SHP77 treated with DMSO at 0.1 percent for 48 hours (cell line): Measurements from ENCODE around the gene VPS25.
"Not testable (repeated sequence)": the region's sequence is repeated elsewhere in the genome, so short reads cannot be mapped to it uniquely, and the experiment has no call there.

Experiments
- DNase-seq: peaks from one replicate; lab custom pipeline; 2025; lab: John Stamatoyannopoulos, UW

Gene VPS25

DNA sequence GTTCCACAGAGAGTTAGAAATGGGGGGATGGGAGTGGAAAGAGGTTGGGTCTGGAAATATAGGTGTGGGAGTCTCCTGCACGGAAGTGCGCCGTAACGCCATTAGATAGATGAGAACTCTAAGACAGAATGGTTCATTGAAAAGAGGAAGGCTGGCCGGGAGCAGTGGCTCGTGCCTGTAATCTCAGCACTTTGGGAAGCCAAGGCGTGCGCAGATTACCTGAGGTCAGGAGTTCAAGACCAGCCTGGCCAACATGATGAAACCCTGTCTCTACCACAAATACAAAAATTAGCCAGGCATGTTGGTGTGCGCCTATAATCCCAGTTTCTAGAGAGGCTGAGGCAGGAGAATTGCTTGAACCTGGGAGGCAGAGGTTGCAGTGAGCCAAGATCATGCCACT is 5.2 kb upstream of the VPS25 start:
- DNase-seq, result not testable (repeated sequence)

DNA sequence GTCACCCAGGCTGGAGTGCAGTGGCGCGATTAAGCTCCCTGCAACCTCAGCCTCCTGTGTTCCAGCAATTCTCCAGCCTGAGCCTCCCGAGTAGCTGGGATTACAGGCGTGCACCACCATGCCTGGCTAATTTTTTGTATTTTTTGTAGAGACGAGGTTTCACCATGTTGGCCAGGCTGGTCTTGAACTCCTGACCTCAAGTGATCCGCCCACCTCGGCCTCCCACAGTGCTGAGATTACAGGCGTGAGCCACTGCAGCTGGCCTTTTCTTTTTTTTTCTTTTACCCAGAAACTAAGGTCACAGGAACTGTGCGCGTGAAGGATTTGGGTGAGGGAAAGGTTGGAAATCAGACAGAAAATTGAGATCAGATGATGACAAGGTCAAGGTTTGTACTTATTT is 3.3 kb upstream of the VPS25 start:
- not testable (repeated sequence) for DNase-seq

DNA sequence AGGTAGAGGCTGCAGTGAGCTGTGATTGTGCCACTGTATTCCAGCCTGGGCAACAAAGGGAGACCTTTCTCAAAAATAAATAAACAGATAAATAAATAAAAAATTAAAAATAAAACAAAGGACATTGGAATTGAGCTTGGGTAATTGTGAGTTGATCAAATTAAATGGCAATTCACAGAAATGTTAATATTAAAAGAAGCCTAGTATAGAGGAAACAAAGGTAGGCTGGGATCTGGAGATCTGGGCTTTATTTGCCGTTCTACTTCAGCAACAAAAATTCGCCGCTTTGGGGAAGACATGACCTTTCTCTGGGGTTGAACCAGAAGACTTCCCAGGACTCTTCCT is 332 bp upstream of the VPS25 start:
- DNase-seq, result no peak

DNA sequence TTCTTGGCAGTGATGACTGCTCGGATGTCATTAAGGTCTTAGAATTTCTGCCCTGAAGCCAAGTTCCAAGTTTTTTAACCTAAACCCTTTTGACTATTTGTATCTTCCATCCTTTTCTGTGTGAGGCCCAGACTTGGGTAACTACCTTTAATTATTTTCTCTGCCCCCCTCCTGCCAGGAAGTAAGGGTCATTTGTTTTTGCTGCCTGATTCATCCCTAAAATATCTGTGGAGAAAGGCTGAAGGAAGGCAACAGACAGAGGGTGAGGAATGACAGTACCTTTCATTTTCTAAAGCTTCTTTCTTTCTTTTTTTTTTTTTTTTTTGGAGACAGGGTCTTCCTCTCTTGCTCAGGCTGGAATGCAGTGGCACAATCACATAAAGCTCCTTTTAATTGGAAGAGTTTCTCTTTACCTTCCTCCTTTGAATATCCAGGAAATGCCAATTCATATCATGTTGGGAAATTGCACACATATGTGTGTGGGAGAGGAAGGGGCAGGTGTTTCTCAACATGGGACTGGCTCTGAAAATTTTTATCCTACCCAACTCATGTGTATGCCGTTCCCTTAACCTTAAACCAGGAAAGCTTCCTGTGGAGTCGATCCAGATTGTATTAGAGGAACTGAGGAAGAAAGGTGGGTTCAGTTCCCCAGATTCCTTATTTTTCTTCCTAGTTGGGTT is 957 bp downstream of the VPS25 start:
- no peak for DNase-seq

DNA sequence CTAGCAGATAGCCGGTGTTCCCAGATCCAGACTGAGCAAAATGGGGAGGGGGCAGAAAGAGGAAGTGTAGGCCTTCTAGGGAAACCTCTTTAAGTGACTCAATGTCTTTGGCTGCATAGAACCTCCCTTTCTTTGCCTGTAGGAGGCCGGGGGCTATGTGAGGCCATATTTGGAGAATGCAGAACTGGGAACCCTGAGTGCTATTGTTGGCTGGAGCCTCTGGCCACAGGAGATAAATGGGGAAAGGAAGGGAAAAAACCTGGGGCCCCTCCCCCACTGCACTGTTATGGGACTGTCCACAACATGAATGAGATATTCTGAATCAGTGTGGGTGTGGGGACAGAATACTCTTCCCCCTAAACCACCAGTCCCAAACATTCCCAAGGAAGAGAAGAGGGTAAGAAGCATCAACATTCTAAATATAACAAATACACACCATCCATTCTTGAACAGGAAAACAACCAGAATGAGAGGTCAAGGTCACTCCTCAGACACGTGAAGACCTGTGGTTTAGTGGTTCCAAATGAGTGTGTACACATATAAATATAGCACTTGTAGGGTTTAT is 2.4 kb downstream of the VPS25 start:
- no peak for DNase-seq

DNA sequence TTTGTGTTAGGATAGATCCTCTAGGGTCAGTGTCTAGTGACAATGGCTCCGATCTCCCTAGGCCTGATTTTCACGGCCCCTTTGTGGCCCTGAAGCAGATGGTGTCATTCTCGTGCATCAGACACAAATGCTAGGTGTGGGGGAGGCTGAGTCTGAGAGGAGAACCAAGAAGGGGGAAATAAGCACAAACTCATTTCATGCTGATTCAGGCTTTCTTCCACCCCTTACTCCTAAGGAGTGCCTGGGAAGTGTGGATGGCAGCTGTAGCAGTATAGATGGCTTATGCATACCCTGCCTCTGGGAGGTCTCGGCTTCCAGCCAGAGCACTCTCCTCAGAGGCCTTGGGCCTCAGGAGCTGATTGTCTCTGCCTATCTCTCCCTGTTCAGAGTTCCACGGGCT is 5.3 kb downstream of the VPS25 start:
- no peak for DNase-seq

DNA sequence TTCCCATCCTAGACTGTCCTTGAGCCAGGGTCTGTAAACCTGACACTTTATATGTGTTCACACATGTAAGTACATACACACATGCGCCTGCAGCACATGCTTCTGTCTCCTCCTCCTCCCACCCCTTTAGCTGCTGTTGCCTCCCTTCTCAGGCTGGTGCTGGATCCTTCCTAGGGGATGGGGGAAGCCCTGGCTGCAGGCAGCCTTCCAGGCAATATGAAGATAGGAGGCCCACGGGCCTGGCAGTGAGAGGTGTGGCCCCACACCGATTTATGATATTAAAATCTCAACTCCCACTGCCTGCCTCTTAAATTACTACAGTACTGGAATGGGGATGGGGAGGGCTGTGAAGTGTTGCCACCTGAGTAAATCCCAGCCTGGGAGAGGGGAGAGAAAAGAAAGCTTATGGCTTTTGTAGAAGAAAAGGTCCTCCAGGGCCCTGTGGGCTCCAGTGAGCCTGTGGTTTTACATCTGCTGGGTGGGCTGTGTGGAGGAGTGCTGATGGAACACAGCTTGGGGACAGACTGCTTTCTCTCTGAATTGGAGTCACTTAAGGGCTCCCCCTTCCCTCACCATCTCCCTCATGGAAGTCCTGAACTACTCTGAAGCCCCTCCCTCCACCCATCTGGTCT is 6.2 kb downstream of the VPS25 start:
- DNase-seq, result no peak

DNA sequence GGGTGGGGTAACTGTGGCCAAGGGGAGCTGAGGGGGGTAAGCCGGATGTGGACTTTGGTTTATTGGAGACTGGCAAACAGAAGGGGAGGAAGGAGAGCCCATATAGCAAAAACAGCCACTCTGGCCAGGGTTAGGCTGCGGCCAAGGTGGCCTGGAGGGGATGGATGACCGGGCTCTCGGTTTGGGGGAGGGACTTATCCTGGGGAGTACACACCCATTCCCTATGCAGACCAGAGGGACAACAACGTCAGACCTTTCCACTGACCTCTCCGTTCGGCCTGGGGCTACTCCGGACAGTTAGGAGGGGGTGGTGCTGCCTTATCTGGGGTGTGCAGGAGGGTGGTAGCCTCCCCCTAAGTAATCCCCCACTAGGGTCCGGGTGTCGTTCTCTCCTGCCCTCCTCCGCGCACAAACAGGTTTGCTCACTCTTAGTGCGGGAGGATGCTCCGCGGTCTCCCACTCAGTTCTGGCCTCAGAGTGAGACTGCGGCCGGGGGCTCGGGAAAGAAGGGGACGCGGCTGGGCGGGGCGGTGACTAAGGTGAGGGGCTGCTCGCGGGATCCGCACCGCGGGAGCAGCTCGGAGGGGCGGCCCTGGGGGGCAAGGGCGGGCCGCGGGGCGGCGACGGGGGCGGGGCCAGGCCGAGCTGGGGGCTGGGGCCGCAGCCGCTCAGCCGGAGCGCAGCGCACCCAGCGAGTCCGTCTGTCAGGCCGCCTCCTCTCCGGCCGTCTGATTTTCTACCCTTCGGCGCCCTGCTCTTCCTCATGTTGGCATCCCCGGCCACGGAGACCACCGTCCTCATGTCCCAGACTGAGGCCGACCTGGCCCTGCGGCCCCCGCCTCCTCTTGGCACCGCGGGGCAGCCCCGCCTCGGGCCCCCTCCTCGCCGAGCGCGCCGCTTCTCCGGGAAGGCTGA is 6.9 kb downstream of the VPS25 start, which contains the start of gene WNK4:
TSS of gene WNK4 (plus strand) at position 675 of the 915 bp plus-strand sequence. CDS start at position 764, 89 bp downstream.
- DNase-seq, result no peak

DNA sequence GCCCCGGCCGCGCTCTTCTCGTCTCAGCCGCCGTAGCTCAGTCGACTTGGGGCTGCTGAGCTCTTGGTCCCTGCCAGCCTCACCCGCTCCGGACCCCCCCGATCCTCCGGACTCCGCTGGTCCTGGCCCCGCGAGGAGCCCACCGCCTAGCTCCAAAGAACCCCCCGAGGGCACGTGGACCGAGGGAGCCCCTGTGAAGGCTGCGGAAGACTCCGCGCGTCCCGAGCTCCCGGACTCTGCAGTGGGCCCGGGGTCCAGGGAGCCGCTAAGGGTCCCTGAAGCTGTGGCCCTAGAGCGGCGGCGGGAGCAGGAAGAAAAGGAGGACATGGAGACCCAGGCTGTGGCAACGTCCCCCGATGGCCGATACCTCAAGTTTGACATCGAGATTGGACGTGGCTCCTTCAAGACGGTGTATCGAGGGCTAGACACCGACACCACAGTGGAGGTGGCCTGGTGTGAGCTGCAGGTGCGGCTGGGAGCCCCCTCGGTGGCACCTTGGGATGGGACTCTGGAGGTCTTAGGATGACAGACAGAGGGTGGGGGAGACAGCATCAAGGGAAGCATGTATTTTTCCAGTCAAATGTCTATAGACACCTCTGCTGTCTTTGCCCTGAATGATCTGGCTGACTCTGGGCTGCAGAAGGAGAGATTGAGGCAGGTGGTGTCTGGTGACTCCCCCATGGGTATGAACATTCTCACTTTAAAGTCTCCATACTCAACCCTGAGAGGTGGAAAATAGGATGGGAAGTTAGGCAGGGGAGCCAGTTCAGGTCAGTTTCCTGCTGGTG is 7.8 kb downstream of the VPS25 start:
- DNase-seq, result no peak

DNA sequence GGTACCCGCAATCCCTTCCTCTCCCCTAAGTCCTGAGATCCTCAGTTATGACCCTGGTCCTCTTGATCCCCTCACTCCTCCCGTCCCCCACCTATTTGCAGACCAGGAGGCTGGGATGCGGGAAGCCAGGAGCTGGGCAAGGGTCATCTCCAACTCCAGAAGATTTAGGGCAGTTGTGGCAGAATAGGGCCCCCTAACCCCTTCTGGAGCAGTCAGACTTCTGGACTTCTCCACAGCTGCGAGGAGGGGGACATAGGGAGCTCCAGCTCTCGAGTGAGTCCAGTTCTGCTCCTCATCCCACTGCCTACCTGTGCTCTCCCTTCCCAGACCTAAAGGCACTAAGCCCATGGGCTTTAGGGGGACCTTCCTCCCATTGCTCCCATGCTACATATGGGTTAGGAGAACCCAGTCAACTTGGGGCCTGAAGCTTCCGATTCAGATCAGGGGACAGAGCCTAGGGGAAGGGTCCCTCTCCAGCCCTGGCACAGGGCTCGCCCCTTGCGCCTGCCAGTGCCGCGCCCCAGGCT is 8.5 kb downstream of the VPS25 start:
- no peak for DNase-seq

DNA sequence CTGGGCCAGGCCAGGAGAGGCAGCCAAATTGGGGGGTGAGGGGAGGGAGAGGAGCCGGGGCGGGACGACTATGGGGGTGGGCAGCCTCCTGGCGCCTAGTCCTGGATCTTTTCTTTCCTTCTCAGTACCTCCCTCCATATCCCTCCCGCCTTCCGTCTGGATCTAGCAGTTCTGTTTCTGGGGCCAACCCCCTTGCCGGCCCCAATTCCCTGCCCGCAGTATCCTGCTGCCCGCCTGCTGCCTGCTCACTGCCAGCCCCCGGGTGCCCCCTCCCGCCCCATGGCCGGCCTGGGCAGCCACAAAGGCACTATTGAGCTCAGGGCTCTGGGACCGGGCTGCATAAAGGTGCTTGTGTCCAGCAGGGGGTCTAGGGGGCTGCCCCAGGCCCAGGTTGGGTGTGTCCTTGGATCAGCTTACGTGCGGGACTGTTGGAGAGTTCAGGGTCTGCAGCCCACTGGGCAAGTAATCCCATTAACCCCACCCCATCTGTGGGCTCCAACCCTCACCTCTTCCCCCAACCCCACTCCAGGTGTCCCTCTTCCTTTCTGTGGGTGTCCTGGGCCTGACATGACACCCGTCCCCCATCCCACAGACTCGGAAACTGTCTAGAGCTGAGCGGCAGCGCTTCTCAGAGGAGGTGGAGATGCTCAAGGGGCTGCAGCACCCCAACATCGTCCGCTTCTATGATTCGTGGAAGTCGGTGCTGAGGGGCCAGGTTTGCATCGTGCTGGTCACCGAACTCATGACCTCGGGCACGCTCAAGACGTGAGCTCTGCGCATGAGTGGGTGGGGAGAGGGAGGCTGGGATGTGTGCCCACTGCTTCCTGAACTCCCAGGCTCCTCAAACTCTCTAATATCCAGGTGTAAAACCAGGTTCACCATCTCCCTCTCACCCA is 9.2 kb downstream of the VPS25 start:
- no peak for DNase-seq

DNA sequence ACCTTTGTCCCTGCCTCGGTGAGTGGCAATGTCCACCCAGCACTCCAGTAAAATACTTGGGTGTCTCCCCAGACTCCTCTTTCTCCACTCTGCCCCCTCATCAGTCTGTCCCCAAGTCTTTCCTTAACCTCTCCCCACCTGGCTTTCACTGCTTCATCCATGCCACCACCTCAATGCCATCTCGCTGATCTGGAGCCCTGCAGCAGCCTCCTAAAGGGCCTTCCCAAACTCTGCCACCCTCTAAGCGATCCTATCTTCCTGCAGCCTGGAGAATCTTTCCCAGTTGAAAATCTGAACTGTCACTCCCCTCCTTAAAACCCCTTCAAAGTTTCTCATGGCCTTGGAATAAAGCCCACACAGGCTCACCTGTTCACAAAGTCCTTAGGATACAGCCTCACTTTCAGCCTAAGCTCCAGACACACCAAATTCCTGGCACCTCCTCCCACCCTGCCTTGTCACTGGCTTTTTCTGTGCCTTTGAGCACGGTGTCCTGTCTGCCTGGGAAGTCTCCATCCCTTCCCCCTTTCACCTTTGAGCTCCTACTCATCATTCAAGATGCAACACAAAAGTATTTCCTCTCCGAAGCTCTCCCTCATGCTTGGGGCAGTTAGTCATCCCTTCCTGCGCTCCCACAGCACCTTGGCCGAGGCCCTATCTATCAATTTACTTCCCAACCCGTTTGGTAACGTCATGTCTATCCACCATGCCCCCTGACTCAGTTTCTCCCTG is 10.0 kb downstream of the VPS25 start:
- DNase-seq, result no peak

DNA sequence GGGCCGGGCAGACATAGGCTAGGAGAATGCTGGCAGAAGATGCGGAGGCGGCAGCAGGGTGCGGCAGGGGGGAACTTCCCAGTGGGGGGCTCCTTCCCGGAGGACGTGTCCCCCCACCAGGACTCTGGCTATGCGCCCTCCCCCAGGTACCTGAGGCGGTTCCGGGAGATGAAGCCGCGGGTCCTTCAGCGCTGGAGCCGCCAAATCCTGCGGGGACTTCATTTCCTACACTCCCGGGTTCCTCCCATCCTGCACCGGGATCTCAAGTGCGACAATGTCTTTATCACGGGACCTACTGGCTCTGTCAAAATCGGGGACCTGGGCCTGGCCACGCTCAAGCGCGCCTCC is 10.5 kb downstream of the VPS25 start:
- DNase-seq, result no peak

DNA sequence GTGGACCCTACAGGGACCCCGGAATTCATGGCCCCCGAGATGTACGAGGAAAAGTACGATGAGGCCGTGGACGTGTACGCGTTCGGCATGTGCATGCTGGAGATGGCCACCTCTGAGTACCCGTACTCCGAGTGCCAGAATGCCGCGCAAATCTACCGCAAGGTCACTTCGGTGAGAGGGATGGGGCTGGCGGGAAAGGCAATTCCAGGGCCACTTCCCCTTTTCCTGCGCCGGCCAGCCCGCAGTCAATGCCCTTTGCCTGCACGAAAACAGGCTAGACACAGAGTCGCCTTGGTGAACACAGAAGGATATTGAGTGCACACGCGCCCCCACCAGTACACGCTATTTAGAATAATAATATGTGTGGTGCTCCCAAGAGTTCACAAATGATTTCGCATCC is 11.2 kb downstream of the VPS25 start:
- DNase-seq, result no peak

DNA sequence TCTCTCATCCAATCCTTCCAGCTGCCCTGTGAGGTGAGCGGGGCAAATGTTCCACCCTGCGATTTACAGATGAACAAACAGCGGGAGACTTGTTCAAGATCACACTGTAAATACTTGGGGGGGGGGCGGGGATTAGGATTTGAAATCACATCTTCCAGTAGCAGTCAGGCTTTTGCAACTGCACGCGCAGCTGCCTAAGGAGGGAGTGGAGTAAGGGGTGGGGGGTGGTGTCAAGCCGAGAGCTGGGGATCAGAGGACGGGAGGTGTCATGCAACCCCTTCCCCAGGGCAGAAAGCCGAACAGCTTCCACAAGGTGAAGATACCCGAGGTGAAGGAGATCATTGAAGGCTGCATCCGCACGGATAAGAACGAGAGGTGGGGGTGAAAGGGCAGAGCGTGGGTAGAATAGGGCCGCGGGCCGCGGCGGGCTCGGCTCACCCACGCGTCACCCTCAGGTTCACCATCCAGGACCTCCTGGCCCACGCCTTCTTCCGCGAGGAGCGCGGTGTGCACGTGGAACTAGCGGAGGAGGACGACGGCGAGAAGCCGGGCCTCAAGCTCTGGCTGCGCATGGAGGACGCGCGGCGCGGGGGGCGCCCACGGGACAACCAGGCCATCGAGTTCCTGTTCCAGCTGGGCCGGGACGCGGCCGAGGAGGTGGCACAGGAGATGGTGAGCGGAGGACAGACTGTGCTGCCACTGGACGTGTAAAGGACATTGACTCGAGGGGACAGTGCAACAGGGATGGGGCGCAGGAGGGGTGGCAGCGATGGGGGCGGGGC is 11.8 kb downstream of the VPS25 start:
- DNase-seq, result no peak

DNA sequence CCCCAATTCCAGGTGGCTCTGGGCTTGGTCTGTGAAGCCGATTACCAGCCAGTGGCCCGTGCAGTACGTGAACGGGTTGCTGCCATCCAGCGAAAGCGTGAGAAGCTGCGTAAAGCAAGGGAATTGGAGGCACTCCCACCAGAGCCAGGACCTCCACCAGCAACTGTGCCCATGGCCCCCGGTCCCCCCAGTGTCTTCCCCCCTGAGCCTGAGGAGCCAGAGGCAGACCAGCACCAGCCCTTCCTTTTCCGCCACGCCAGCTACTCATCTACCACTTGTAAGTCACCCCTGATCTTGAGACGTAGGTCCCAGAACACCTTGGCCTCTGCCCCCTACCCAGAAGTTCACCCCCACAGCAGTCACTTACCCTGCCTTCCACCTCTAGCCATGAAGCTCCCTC is 14.0 kb downstream of the VPS25 start:
- DNase-seq, result no peak

DNA sequence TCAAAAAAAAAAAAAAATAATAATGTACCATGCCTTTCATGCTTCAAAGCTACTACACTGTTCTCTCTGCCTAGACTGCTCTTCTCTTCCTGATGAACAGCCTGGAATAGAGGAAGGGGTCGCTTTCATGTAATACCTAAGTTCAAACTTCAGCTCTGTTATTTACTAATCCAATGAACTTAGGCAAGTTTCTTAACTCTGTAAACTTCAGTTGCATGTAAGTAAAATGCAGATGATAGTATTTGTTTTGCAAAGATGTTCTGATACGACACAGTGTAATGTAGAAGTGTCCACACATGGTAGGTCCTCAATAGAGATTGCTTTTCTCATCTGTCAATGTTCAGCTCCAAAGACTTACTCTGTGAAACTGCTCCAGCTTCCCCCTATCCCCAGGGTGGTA is 18.7 kb downstream of the VPS25 start:
- no peak for DNase-seq

DNA sequence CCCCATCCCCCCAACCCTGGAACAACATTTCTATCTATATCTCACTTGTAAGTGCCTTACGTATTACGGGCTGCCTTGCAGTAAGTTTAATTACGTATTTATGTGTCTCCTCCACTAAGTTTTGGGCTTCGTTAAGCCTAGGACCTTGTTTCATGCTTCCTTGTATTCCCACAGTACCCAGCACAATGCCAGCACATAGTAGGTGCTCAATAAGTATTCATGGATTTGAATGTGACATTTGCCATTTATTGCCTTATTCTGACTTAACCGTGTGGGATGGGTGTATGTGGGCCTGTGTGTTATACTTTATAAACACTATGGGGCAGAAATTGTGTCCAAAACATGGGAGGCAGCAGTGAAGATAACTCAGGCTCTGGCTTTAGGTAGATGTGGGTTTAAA is 19.3 kb downstream of the VPS25 start:
- DNase-seq, result no peak

DNA sequence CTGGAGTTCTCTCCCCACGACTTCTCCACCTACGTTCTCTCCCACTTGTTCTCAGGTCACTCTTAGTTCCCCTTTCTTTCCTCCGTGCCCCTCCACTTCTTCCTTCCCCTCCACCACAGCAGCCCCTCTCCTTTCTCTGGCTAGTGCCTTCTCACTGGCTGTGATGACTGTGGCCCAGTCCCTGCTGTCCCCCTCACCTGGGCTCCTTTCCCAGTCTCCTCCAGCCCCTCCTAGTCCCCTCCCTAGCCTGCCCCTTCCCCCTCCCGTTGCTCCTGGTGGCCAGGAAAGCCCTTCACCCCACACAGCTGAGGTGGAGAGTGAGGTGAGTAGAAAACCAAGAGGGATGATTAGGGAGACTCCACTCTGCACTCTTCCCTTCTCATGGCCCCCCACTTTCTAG is 21.8 kb downstream of the VPS25 start:
- DNase-seq, result no peak
